ENCODE results near the gene MIGA2.

Gene MIGA2

GRCh38 chr9:129093602-129094386, 57.4 kb downstream of the MIGA2 start:
- CTCF ChIA-PET: interaction anchor here (1.3 to 2.3 kb wide), 2 partner anchors 9 to 66 kb away, joined by 3 to 15 read pairs; partner anchors contain the start of gene SH3GLB2
- DNase-seq (ENCODE audit: low spot score): no peak
- POLR2A ChIA-PET (ENCODE audit: low non-redundant PET): no interaction called here
- H3K27ac ChIP-seq: 0 out of 2 replicates have a peak overlapping the region, but pooled peaks have one; percentile 1
- no peak for TF ChIP-seq CTCF (conservative IDR thresholded peaks at IDR 0.05; ENCODE audit: low read depth)

- ChIA-PET CTCF (interaction anchor here (0.6 to 2.3 kb wide), 3 partner anchors 9 to 66 kb away, joined by 3 to 15 read pairs (median 5); partner anchors contain the start of gene SH3GLB2), POLR2A (ENCODE audit: low non-redundant PET) (no interaction called here)
- no peak for DNase-seq (ENCODE audit: low spot score)
- TF ChIP-seq CTCF (conservative IDR thresholded peaks at IDR 0.05; ENCODE audit: low read depth): no peak
- H3K27ac ChIP-seq: 0 out of 2 replicates have a peak overlapping the region, but pooled peaks have one; percentile 1
These were observed 58.2 kb downstream of the MIGA2 start for GRCh38 chr9:129094387-129095169.

GRCh38 chr9:129095170-129095667, 58.8 kb downstream of the MIGA2 start:
- no peak for DNase-seq (ENCODE audit: low spot score)
- H3K27ac ChIP-seq: no peak overlapping the region
- POLR2A ChIA-PET (ENCODE audit: low non-redundant PET): interaction anchor here (0.6 kb wide), 1 partner anchor 27 kb away, joined by 5 read pairs; no protein-coding TSS in a partner anchor
- TF ChIP-seq CTCF (conservative IDR thresholded peaks at IDR 0.05; ENCODE audit: low read depth): no peak
- CTCF ChIA-PET: interaction anchor here (0.6 to 2.3 kb wide), 2 partner anchors 8 to 23 kb away, joined by 5 to 15 read pairs; no protein-coding TSS in a partner anchor

GRCh38 chr9:129095908-129096307, 59.5 kb downstream of the MIGA2 start:
- DNase-seq (ENCODE audit: low spot score): no peak
- POLR2A ChIA-PET (ENCODE audit: low non-redundant PET): no interaction called here

GRCh38 chr9:129097671-129098306, 61.4 kb downstream of the MIGA2 start:
- ChIA-PET CTCF (interaction anchor here (0.7 to 1.1 kb wide), 2 partner anchors 41 to 103 kb away, joined by 3 to 4 read pairs; no protein-coding TSS in a partner anchor), POLR2A (ENCODE audit: low non-redundant PET) (interaction anchor here (0.6 to 1.5 kb wide), 4 partner anchors 11 to 17 kb away, joined by 3 to 11 read pairs (median 3); partner anchors contain the start of gene DOLPP1)

More at GRCh38 chr9:129095908-129096307, 59.5 kb downstream of the MIGA2 start:
- CTCF ChIA-PET: interaction anchor here (0.6 kb wide), 1 partner anchor 18 kb away, joined by 5 read pairs; no protein-coding TSS in a partner anchor
- TF ChIP-seq CTCF (conservative IDR thresholded peaks at IDR 0.05; ENCODE audit: low read depth): no peak
- H3K27ac ChIP-seq: no peak overlapping the region

More at GRCh38 chr9:129097671-129098306, 61.4 kb downstream of the MIGA2 start:
- DNase-seq (ENCODE audit: low spot score): no peak
- H3K27ac ChIP-seq: no peak overlapping the region
- no peak for TF ChIP-seq CTCF (conservative IDR thresholded peaks at IDR 0.05; ENCODE audit: low read depth)

Data from RWPE1 (cell line).